ENCODE data around the gene FRS3.

FRS3 gene

GRCh38 chr6:41791305-41791704, 11.6 kb upstream of the FRS3 start:
- DNase-seq (ENCODE audit: low spot score) = no peak

GRCh38 chr6:41790045-41790444, 10.3 kb upstream of the FRS3 start:
- DNase-seq (ENCODE audit: low spot score) = no peak

- DNase-seq (ENCODE audit: low spot score) = no peak
Measured at GRCh38 chr6:41789390-41789724, 9.7 kb upstream of the FRS3 start.

- peak; percentile 90 for DNase-seq (ENCODE audit: low spot score)
Measured at GRCh38 chr6:41787219-41787917, 7.7 kb upstream of the FRS3 start, which contains the start of gene TOMM6. Gene TOMM6 (plus strand): TSS chr6:41787694. CDS start chr6:41787698, 4 bp downstream.

GRCh38 chr6:41786451-41787218, 6.9 kb upstream of the FRS3 start:
- peak; percentile 75 for DNase-seq (ENCODE audit: low spot score)

GRCh38 chr6:41785689-41786450, 6.2 kb upstream of the FRS3 start:
- DNase-seq (ENCODE audit: low spot score) = peak; percentile 40

GRCh38 chr6:41785254-41785653, 5.6 kb upstream of the FRS3 start:
- DNase-seq (ENCODE audit: low spot score) = no peak

GRCh38 chr6:41784581-41785171, 5.0 kb upstream of the FRS3 start:
- no peak for DNase-seq (ENCODE audit: low spot score)

- no peak for DNase-seq (ENCODE audit: low spot score)
Measured at GRCh38 chr6:41783106-41783780, 3.5 kb upstream of the FRS3 start.

GRCh38 chr6:41781366-41781730, 1.6 kb upstream of the FRS3 start:
- DNase-seq (ENCODE audit: low spot score) = no peak

- DNase-seq (ENCODE audit: low spot score) = no peak
Measured at GRCh38 chr6:41780551-41781365, 1.1 kb upstream of the FRS3 start, which contains the start of gene PRICKLE4. Gene PRICKLE4 (plus strand): TSS chr6:41780782. CDS start chr6:41783474, 2,692 bp downstream.

GRCh38 chr6:41779336-41779735, 364 bp downstream of the FRS3 start:
- no peak for DNase-seq (ENCODE audit: low spot score)

GRCh38 chr6:41778895-41779294, 805 bp downstream of the FRS3 start:
- no peak for DNase-seq (ENCODE audit: low spot score)

- DNase-seq (ENCODE audit: low spot score) = no peak
Measured at GRCh38 chr6:41777551-41778285, 2.0 kb downstream of the FRS3 start.

GRCh38 chr6:41775293-41775882, 4.3 kb downstream of the FRS3 start:
- no peak for DNase-seq (ENCODE audit: low spot score)

GRCh38 chr6:41774841-41775240, 4.9 kb downstream of the FRS3 start:
- DNase-seq (ENCODE audit: low spot score) = no peak

GRCh38 chr6:41771058-41771983, 8.4 kb downstream of the FRS3 start:
- no peak for DNase-seq (ENCODE audit: low spot score)

- no peak for DNase-seq (ENCODE audit: low spot score)
Measured at GRCh38 chr6:41770381-41771057, 9.2 kb downstream of the FRS3 start.
